GM18909 (cell line): ENCODE results near the gene DNAL1.
"Not testable (repeated sequence)": the region's sequence is repeated elsewhere in the genome, so short reads cannot be mapped to it uniquely, and the experiment has no call there.

Source experiments
- ATAC-seq: cut with Tn5 transposase; IDR thresholded peaks from one replicate; pipeline ENCODE4 v1.9.1; 2021; ENCODE audit warnings: mild to moderate bottlenecking; ENCODE audit not compliant: unreplicated experiment, poor library complexity

DNAL1 gene

GRCh38 chr14:73636355-73636754 lies 8.4 kb upstream of the DNAL1 start:
- ATAC-seq = not testable (repeated sequence)

DNA sequence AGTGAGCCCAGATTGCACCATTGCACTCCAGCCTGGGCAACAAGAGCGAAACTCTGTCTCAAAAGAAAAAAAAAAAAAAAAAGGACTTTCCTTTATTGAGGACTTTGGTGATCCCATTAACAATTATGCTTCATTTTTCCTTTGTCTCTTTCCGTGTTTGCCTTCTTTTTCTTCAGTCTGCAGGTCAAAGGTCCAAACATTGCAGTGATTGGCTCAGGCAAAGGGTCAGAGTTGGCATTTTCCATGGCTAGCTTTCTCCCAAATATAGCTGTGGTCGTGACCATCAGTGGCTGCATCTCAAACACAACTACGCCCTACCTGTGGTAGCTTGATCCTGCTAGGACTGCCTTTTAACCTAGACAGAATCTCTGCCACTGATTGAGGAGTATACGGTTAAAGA lies 7.0 kb upstream of the DNAL1 start:
- no peak for ATAC-seq

- no peak for ATAC-seq
These were observed 3.9 kb upstream of the DNAL1 start for GRCh38 chr14:73640796-73641365.

DNA sequence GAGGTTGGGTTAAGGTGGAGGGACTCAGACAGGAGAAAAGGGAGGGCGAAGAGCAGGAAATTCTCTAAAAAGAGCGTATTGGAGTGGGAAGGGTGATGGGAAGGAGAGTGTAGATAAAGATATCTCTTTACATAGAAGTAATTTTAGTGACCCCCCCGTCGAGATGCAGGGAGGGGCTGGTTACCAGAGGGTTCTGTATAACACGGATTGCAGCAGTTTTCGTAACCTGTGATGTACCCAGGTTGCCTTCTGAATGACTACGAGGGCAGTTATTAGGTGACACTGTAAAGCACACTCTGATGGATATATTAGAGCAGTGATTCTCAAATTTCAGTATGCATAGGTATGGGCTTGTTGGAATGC lies 443 bp downstream of the DNAL1 start:
- ATAC-seq = no peak

GRCh38 chr14:73651005-73651404 lies 6.2 kb downstream of the DNAL1 start:
- no peak for ATAC-seq

DNA sequence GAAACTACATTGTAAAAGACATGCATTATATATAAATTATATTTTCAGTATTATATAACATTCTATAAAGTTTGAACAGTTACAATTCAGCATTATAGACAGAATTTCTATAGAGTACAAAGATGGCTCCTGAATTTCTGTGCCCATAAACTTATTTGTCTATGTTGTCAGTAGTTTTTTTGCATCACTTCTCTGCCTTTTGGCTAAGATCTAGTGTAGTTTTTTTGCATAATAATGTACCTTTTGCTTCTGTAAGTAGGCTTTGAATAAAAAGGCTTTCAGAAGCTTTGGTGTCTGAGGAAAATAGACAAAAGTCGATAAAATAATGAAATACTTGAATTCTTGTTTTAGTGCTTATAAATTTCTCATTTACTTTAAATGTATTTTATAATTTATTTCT lies 11.1 kb downstream of the DNAL1 start:
- no peak for ATAC-seq

GRCh38 chr14:73659202-73659601 lies 14.4 kb downstream of the DNAL1 start:
- ATAC-seq = not testable (repeated sequence)

- ATAC-seq = no peak
These were observed 15.7 kb downstream of the DNAL1 start for GRCh38 chr14:73660511-73660910.

- no peak for ATAC-seq
These were observed 17.1 kb downstream of the DNAL1 start for GRCh38 chr14:73661872-73662271.

DNA sequence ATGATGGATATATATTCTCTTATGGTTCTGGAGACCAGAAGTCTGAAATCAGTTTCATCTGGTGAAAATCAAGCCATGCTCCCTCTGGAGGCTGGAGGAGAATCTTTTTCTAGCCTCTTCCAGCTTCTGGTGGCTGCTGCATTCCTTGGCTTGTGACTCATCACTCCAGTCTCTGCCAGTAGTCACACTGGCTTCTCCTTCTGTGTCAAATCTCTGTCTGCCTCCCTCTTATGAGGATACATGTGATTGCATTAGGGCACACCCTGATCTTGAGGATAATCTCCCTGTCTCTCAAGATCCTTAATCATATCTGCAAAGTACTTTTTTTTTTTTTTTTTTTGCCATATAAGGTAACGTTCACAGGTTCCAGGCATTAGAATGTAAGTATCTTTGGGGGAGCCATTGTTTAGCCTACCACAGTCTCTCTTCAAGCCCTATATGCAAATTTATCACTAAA lies 17.7 kb downstream of the DNAL1 start:
- ATAC-seq = no peak

DNA sequence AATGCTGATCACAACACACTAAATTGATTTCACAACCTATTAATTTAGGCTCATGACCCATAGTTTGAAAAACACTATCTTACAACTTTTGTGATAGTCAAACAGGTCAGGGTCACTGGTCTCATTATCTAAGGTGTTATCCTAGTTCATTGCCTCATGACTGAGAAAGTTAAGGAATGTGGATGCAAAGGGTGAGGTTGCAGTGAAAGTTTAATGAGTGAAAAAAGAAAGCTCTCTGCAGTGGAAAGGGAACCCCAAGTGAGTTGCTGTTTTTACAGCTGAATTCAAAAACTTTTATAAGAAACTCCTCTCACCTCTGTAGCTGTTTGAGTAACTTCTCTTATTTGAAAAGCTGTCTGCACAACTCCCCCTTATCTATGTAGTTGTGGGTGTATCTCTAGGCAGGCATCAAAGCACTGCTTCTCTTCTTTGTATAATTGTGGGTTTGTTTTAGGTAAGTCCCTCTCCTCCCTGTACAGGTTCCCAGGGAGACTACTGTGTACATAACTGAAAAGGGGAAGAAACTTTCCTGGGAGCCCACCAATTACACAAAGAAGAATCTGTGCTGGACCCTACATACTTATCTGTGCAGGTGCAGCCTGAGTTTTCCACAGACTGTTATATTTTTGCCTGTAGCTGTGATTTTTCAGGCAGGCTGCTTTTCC lies 18.9 kb downstream of the DNAL1 start:
- ATAC-seq = no peak

- ATAC-seq = no peak
These were observed 20.3 kb downstream of the DNAL1 start for GRCh38 chr14:73665130-73665529.

DNA sequence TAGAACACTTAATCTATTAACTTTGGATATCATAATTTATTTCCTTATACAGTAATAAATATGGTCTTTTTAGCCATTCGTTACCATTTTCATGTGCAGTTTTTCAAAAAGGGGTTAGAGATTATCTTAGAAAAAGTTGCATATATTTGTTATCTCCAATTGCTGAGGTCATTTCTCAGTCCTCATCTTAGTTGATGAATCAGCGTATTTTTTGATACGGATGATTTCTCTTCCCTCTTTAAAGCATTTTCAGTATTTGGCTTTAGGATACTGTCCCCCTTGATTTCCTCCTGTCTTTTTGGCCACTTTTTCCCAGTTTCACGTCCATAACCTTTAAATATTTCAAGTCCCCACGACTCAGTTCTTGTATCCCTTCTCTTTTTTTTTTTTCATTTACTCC lies 21.8 kb downstream of the DNAL1 start:
- no peak for ATAC-seq

- no peak for ATAC-seq
These were observed 23.1 kb downstream of the DNAL1 start for GRCh38 chr14:73667854-73668253.

- no peak for ATAC-seq
These were observed 30.2 kb downstream of the DNAL1 start for GRCh38 chr14:73674986-73675385.

- ATAC-seq = no peak
These were observed 33.9 kb downstream of the DNAL1 start for GRCh38 chr14:73678698-73679097.

- no peak for ATAC-seq
These were observed 36.0 kb downstream of the DNAL1 start for GRCh38 chr14:73680821-73681220.

DNA sequence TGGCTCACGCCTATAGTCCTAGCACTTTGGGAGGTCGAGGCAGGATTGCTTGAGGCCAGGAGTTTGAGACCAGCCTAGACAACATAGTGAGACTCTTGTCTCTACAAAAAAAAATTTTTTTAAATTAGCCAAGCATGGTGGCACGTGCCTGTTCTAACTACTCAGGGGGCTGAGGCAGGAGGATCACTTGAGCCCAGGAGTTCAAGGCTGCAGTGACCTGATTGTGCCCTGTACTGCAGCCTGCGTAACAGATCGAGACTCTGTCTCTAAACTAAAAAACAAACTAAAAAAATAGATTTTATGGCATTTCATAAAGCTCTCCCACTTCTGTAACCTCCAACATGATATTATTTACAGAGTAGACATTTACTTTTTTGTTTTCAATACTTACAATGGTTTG lies 39.8 kb downstream of the DNAL1 start:
- no peak for ATAC-seq

DNA sequence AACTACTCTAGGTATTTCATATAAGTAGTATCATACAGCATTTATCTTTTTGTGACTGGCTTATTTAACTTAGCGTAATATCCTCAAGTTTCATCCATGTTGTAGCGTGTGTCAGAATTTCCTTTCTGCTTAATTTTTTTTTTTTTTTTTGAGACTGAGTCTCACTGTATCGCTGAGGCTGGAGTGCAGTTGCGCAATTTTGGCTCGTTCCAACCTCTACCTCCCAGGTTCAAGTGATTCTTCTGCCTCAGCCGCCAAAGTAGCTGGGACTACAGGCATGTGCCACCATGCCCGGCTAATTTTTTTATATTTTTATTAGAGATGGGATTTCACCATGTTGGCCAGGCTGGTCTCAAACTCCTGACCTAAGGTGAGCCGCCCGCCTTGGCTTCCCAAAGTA lies 40.5 kb downstream of the DNAL1 start:
- no peak for ATAC-seq

DNA sequence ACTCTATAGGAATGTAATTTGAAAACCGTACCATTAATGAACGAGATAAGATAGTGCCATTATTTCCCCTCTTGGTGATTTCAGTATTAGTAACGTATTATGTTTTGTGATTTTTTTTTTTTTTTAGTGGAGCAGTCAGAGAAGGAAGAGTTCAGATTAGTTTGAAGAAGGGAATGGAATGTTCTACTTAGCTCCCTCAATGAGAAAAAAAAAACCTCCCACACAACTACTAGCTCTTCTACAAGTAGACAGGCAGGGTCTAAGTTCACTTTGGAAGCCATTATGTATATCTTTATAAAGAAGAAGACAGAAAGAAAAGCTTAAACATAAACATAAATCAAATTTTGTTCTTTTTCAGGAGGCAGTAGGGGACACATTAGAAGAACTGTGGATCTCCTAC lies 42.1 kb downstream of the DNAL1 start:
- no peak for ATAC-seq

DNA sequence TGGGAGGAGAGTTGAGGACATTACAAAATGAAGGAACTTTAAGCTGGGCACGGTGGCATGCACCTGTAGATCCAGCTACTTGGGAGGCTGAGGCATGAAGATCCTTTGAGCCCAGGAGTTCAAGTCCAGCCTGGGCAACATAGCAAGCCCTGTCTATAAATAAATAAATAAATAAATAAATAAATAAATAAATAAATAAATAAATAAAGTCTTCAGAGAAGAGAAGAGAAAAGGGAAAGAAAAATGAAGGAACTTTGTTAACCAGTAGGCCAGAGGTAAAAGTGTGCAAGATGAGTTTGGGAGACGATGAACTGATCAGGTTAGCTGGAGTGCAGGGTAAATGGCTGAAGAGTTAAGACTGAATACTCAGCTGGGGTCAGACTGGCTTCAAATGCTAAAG lies 49.3 kb downstream of the DNAL1 start:
- ATAC-seq = no peak

- no peak for ATAC-seq
These were observed 50.3 kb downstream of the DNAL1 start for GRCh38 chr14:73695082-73695481.
